K562 (cell line): ENCODE measurements around the gene ABCB10. TPM values are rescaled to one million over a fixed set of nuclear protein-coding genes. Genes with fewer than 3 reads are reported as not detected.
A peak's percentile ranks its signal among the peaks of the same experiment; 100 is the strongest.

Experiments used
- ATAC-seq: fragments of 200-7000 bp; cut with Tn5 transposase; 3 replicates; pipeline ENCODE4 v1.9.1; 2020; ENCODE audit warnings: moderate library complexity
- BruUV-seq: library from RNA; stranded (reverse); fragments of 400-500 nt; replicated peaks from 2 replicates; lab custom pipeline; 2021; lab: Mats Ljungman, UMichigan
- CTCF ChIA-PET: fragments of 300-600 bp; formaldehyde crosslinking; extraction: SDS; loops from one replicate; lab custom pipeline; 2021; ENCODE audit warnings: low intra/inter-chr PET ratio; lab: Yijun Ruan, JAX
- POLR2A ChIA-PET: fragments of 300-600, 350-650 bp; sonication (Branson Sonifier 250); formaldehyde crosslinking; extraction: SDS; loops from one replicate; lab custom pipeline; 2021; ENCODE audit warnings: antibody characterized with exemption, inconsistent platforms; lab: Yijun Ruan, JAX
- DNase-seq, 4 experiments: peaks; one replicate each; pipeline versions ENCODE4 v3.0.0 to v3.0.0-alpha.2; 2011 to 2018; ENCODE audit warnings: low spot score in 3 of 4, mixed read lengths in 3 of 4; ENCODE audit errors: extremely low read depth in 1 of 4
- FAIRE-seq: peaks from 2 replicates; lab custom pipeline; 2011; peaks lifted over from hg19 to GRCh38; lab: Jason Lieb, UNC
- H2AFZ ChIP-seq: 2 replicates; pipeline ENCODE4 v1.6.0; 2011; ENCODE audit warnings: low read depth, low read length, control low read depth, inconsistent platforms
- H3K27ac ChIP-seq: fragments of 200-600 bp; 3 replicates; pipeline ENCODE4 v1.8.0; 2011; ENCODE audit warnings: low read depth, mild to moderate bottlenecking, control low read depth, inconsistent platforms, low read length, moderate library complexity, mixed read lengths; ENCODE audit errors: extremely low read depth
- H3K27me3 ChIP-seq, 2 experiments: fragments of 300-600 bp in 1 of 2; 2 replicates in 1 of 2; 3 replicates in 1 of 2; pipeline versions ENCODE4 v1.6.0 to v1.8.0; 2011; ENCODE audit warnings: inconsistent platforms in 2 of 2, low read length in 2 of 2, mild to moderate bottlenecking in 1 of 2, mixed read lengths in 1 of 2, moderate library complexity in 1 of 2; ENCODE audit not compliant: control insufficient read depth in 2 of 2, insufficient read depth in 2 of 2
- H3K36me3 ChIP-seq: fragments of 300-600 bp; 3 replicates; pipeline ENCODE4 v1.8.0; 2011; ENCODE audit warnings: mild to moderate bottlenecking, low read length, inconsistent platforms; ENCODE audit not compliant: control insufficient read depth, insufficient read depth
- H3K4me1 ChIP-seq, 2 experiments: fragments of 200-600 bp in 1 of 2; replicated peaks in 1 of 2; 2 replicates in 1 of 2; 3 replicates in 1 of 2; pipeline versions ENCODE4 v1.5.1 to v1.8.0; 2011; ENCODE audit warnings: inconsistent platforms in 2 of 2, low read length in 2 of 2, mild to moderate bottlenecking in 1 of 2, mixed read lengths in 1 of 2, moderate library complexity in 1 of 2; ENCODE audit not compliant: control insufficient read depth in 2 of 2, insufficient read depth in 2 of 2
- H3K4me2 ChIP-seq: 2 replicates; pipeline ENCODE4 v1.6.1; 2011; ENCODE audit warnings: low read length, control low read depth, inconsistent platforms, mixed read lengths; ENCODE audit not compliant: insufficient read depth
- H3K4me3 ChIP-seq: fragments of 200-600 bp; sonication (generic), shearing (Covaris generic); 2 replicates; pipeline ENCODE4 v1.5.1; 2016; ENCODE audit warnings: control low read depth, inconsistent platforms
- H3K79me2 ChIP-seq: fragments of 200-600 bp; 3 replicates; pipeline ENCODE4 v1.8.0; 2011; ENCODE audit warnings: low read length, inconsistent platforms; ENCODE audit not compliant: control insufficient read depth, insufficient read depth
- H3K9ac ChIP-seq, 2 experiments: 2 replicates each; pipeline versions ENCODE4 v1.6.0 to v1.6.1; 2011; ENCODE audit warnings: low read depth in 2 of 2, low read length in 2 of 2, control low read depth in 1 of 2, inconsistent platforms in 1 of 2, mild to moderate bottlenecking in 1 of 2, mixed read lengths in 1 of 2; ENCODE audit not compliant: insufficient read depth in 1 of 2
- H3K9me1 ChIP-seq: one replicate; pipeline ENCODE4 v1.6.0; 2011; ENCODE audit warnings: inconsistent platforms, mild to moderate bottlenecking, low read length, moderate library complexity; ENCODE audit not compliant: control insufficient read depth, insufficient read depth
- H3K9me3 ChIP-seq: replicated peaks from 2 replicates; pipeline ENCODE4 v1.5.1; 2011; ENCODE audit warnings: low read depth, low read length, inconsistent platforms; ENCODE audit not compliant: control insufficient read depth, insufficient read depth
- H4K20me1 ChIP-seq: replicated peaks from 2 replicates; pipeline ENCODE4 v1.6.1; 2011; ENCODE audit warnings: low read length, inconsistent platforms, mixed read lengths; ENCODE audit not compliant: control insufficient read depth, insufficient read depth
- CTBP1 ChIP-seq: fragments of 450-650 bp; IDR thresholded peaks from 2 replicates; pipeline ENCODE4 v1.6.1; 2016; ENCODE audit warnings: borderline replicate concordance
- HEY1 ChIP-seq: fragments of 250-450 bp; sonication (Bioruptor Pico); IDR thresholded peaks from 2 replicates; pipeline ENCODE4 v1.5.0; 2020; ENCODE audit warnings: mild to moderate bottlenecking, moderate library complexity, borderline replicate concordance
- KDM1A ChIP-seq, 2 experiments: fragments of 450-650 bp; IDR thresholded peaks; 2 replicates each; pipeline ENCODE4 v1.6.1; 2016; ENCODE audit warnings: mild to moderate bottlenecking in 2 of 2
- LARP7 ChIP-seq: fragments of 450-650 bp; IDR thresholded peaks from 2 replicates; pipeline ENCODE4 v1.6.1; 2016
- PRMT5 ChIP-seq: sonication (generic); formaldehyde crosslinking; IDR thresholded peaks from 2 replicates; pipeline ENCODE4 v1.5.0; 2020; ENCODE audit warnings: missing genetic modification reagents
- ZEB2 ChIP-seq: fragments of 450-650 bp; IDR thresholded peaks from 2 replicates; pipeline ENCODE4 v1.6.1; 2016
- ZNF589 ChIP-seq: fragments of 200-800 bp; sonication (Bioruptor generic); IDR thresholded peaks from 2 replicates; pipeline ENCODE4 v1.6.1; 2016; ENCODE audit warnings: low read depth, missing genetic modification characterization, missing compliant biosample characterization
- WGBS: fragments of 100-300 bp; shearing (Covaris generic); methylation state at CpG from one replicate; pipeline ENCODE4 v1.1.6; 2016; ENCODE audit warnings: low coverage, mixed read lengths; ENCODE audit not compliant: insufficient coverage; ENCODE audit errors: missing lambda C conversion rate; 5-methylcytosine and 5-hydroxymethylcytosine counted together
- in situ Hi-C: fragments of 300-500 bp; cut with MboI; formaldehyde crosslinking; loops from 4 replicates; pipeline ENCODE4 v1.15.0; 2018; ENCODE audit warnings: inconsistent platforms, mixed read lengths
- intact Hi-C: fragments of 100-400 bp; cut with micrococcal nuclease; formaldehyde crosslinking; loops from 2 replicates; pipeline ENCODE4 v1.14.2; 2022
- polyA plus RNA-seq, 8 experiments: library from polyadenylated mRNA; depleted of rRNA in 4 of 8; stranded (reverse) in 5 of 8; unstranded in 3 of 8; fragments of >200 nt; fragmentation: Nextera tagmentation in 2 of 8; fragmentation: Illumina TruSeq in 1 of 8; extraction: Ambion mirVana in 2 of 8; extraction: Trizol in 1 of 8; gene quantifications; 2 replicates each; pipeline versions ENCODE4 v1.2.1 to v1.2.3, GENCODE V29; 2011 to 2014; ENCODE audit warnings: inconsistent platforms in 1 of 8, missing spikeins in 1 of 8
- total RNA-seq, 7 experiments: library from RNA; depleted of rRNA in 6 of 7; stranded (reverse); fragments of >200 nt in 6 of 7; fragmentation: Illumina TruSeq in 2 of 7; extraction: Trizol in 2 of 7; gene quantifications; 2 replicates each; pipeline versions ENCODE4 v1.2.1 to v1.2.3, GENCODE V29; 2011 to 2021; ENCODE audit warnings: low replicate concordance in 1 of 7
- TF ChIP-seq, protein P1 (sequence below): fragments of 200-800 bp; sonication (Bioruptor generic); IDR thresholded peaks from 2 replicates; pipeline ENCODE4 v1.6.1; 2017; ENCODE audit warnings: missing genetic modification characterization, missing compliant biosample characterization
- TF ChIP-seq, protein P2 (sequence below), 3 experiments: fragments of 200-800 bp in 1 of 3; sonication (Bioruptor generic) in 1 of 3; sonication (generic) in 1 of 3; formaldehyde crosslinking in 1 of 3; IDR thresholded peaks; 2 replicates each; pipeline versions ENCODE4 v1.6.1 to v1.8.0; 2016 to 2022; ENCODE audit warnings: mild to moderate bottlenecking in 2 of 3, missing compliant biosample characterization in 2 of 3, missing genetic modification characterization in 2 of 3, missing genetic modification reagents in 1 of 3
- TF ChIP-seq, protein P3 (sequence below): sonication (generic); formaldehyde crosslinking; IDR thresholded peaks from 2 replicates; pipeline ENCODE4 v1.8.0; 2022; ENCODE audit warnings: mild to moderate bottlenecking, low read depth, missing genetic modification reagents

ABCB10 gene
- total and polyA plus RNA-seq, 9 of the 15 experiments (the other 6 are each of a cell fraction or from before 2014, with no cell fraction given): 12.4 to 54.8 (median 36.4) TPM

DNA sequence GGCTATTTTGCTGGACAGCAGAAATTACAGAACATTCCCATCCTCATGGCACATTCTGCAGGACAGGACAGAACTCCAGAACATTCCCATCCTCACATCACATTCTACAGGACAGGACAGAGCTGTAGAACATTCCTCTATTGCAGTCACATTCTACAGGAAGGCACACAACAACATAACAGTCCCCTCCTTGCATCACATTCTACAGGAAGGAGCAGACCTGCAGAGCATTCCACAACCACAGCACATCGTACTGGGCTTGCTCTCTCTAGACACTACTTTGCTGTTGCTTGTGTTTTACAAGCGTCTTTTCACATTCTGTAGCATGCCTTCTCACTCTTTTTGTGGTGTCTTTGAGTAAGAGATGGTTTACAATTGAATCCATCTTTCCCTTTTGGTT, 26.8 kb upstream of the ABCB10 start (continued):
- TF ChIP-seq, protein P1, sequence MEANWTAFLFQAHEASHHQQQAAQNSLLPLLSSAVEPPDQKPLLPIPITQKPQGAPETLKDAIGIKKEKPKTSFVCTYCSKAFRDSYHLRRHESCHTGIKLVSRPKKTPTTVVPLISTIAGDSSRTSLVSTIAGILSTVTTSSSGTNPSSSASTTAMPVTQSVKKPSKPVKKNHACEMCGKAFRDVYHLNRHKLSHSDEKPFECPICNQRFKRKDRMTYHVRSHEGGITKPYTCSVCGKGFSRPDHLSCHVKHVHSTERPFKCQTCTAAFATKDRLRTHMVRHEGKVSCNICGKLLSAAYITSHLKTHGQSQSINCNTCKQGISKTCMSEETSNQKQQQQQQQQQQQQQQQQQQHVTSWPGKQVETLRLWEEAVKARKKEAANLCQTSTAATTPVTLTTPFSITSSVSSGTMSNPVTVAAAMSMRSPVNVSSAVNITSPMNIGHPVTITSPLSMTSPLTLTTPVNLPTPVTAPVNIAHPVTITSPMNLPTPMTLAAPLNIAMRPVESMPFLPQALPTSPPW (CRISPR knock-in tag): no peak
- TF ChIP-seq LARP7 (no peak), ZEB2 (no peak), PRMT5 (CRISPR knock-in tag) (no peak), ZNF589 (CRISPR knock-in tag) (no peak), HEY1 (CRISPR knock-in tag) (no peak), CTBP1 (no peak)
- TF ChIP-seq, protein P2, sequence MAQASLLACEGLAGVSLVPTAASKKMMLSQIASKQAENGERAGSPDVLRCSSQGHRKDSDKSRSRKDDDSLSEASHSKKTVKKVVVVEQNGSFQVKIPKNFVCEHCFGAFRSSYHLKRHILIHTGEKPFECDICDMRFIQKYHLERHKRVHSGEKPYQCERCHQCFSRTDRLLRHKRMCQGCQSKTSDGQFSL (CRISPR knock-in tag; IDR thresholded peaks at IDR 0.05): no peak
- TF ChIP-seq, protein P2 (tag; IDR thresholded peaks at IDR 0.05): no peak

DNA sequence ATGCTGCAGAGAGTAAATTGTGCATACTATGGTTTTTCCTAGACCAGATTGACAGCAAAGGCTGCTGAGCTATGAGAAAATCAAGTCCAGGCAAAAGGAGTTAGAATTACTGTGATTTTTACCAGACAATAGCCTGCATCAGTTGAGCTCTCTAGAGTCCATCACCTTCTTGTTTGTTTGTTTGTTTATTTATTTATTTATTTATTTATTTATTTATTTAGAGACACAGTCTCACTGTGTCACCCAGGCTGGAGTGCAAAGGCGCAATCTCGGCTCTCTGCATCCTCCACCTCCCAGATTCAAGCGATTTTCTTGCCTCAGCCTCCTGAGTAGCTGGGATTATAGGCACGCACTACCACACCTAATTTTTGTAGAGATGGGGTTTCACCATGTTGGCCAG, 24.2 kb upstream of the ABCB10 start:
- no TSS peak for BruUV-seq
- no peak overlapping the region for H2AFZ ChIP-seq
- POLR2A ChIA-PET: interaction anchor here (0.8 to 2.2 kb wide), 5 partner anchors 11 to 41 kb away, joined by 3 to 7 read pairs (median 5); partner anchors contain the start of gene ABCB10
- H3K27me3 ChIP-seq: peaks cover 20 to 25% of the 10 kb centered on the region in 2 experiments
- CTCF ChIA-PET: no interaction called here
- TF ChIP-seq, protein P3, sequence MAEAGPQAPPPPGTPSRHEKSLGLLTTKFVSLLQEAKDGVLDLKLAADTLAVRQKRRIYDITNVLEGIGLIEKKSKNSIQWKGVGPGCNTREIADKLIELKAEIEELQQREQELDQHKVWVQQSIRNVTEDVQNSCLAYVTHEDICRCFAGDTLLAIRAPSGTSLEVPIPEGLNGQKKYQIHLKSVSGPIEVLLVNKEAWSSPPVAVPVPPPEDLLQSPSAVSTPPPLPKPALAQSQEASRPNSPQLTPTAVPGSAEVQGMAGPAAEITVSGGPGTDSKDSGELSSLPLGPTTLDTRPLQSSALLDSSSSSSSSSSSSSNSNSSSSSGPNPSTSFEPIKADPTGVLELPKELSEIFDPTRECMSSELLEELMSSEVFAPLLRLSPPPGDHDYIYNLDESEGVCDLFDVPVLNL (CRISPR knock-in tag): no peak
- 0 out of 4 replicates have a peak, but pooled peaks of 1 of the 2 experiments have one; percentile 12 for TF ChIP-seq KDM1A (IDR thresholded peaks at IDR 0.05)
- H3K4me2 ChIP-seq: no peak overlapping the region
- no peaks in the 10 kb centered on the region for H3K36me3 ChIP-seq
- no peak for FAIRE-seq
- no peaks in the 10 kb centered on the region for H3K9me1 ChIP-seq
- intact Hi-C loops: no loop called here
- in situ Hi-C loops: no loop called here
- WGBS: 5% methylated on average over 4 of the region's 4 CpGs
- H3K4me1 ChIP-seq: peaks cover 0 to 4% of the 10 kb centered on the region in 2 experiments; a peak in 2 of 5 replicates
- no peak overlapping the region for H3K9ac ChIP-seq
- H3K27ac ChIP-seq: no peak overlapping the region
- H3K4me3 ChIP-seq: no peak overlapping the region
- H3K79me2 ChIP-seq: no peaks in the 10 kb centered on the region
- no peaks in the 10 kb centered on the region for H4K20me1 ChIP-seq
- ATAC-seq: no peak
- no peak for DNase-seq
- no peaks in the 10 kb centered on the region; the same call in 1 of the 2 replicates for H3K9me3 ChIP-seq
